Liver (tissue), 9 donors: ENCODE results near the gene GGA2. TPM values are rescaled to one million over a fixed set of nuclear protein-coding genes. Genes with fewer than 3 reads are reported as not detected.

Experiments
- DNase-seq: peaks from one replicate; pipeline ENCODE4 v3.0.0-alpha.2; 2017; ENCODE audit warnings: low spot score
- H3K27ac ChIP-seq, 2 donors: one replicate each; pipeline ENCODE4 v1.7.0; 2013; ENCODE audit warnings: inconsistent platforms in 2 of 2, low read length in 2 of 2, control low read depth in 1 of 2, low read depth in 1 of 2, mild to moderate bottlenecking in 1 of 2
- H3K27me3 ChIP-seq, 4 donors: one replicate each; pipeline versions ENCODE4 v1.6.1 to v1.7.0; 2013; ENCODE audit warnings: low read length in 3 of 4, inconsistent platforms in 1 of 4, mild to moderate bottlenecking in 1 of 4, moderate library complexity in 1 of 4; ENCODE audit not compliant: control insufficient read depth in 4 of 4, insufficient read depth in 4 of 4
- H3K36me3 ChIP-seq, 4 donors: one replicate each; pipeline versions ENCODE4 v1.6.1 to v1.7.0; 2013; ENCODE audit warnings: low read length in 3 of 4, mild to moderate bottlenecking in 3 of 4, low read depth in 1 of 4, moderate library complexity in 1 of 4; ENCODE audit not compliant: control insufficient read depth in 4 of 4, insufficient read depth in 3 of 4
- H3K4me1 ChIP-seq, 4 donors: one replicate each; pipeline versions ENCODE4 v1.6.1 to v1.7.0; 2013; ENCODE audit warnings: low read length in 3 of 4, mild to moderate bottlenecking in 3 of 4, moderate library complexity in 1 of 4; ENCODE audit not compliant: control insufficient read depth in 4 of 4, insufficient read depth in 4 of 4
- H3K4me3 ChIP-seq, 3 donors: one replicate each; pipeline versions ENCODE4 v1.6.1 to v1.7.0; 2013; ENCODE audit warnings: low read length in 3 of 3, control low read depth in 1 of 3, low read depth in 1 of 3, mild to moderate bottlenecking in 1 of 3
- H3K9ac ChIP-seq, 2 donors: one replicate each; pipeline ENCODE4 v1.7.0; 2013; ENCODE audit warnings: low read length in 2 of 2, mild to moderate bottlenecking in 2 of 2, moderate library complexity in 2 of 2, control low read depth in 1 of 2, low read depth in 1 of 2
- H3K9me3 ChIP-seq, 4 donors: one replicate each; pipeline versions ENCODE4 v1.6.1 to v1.7.0; 2013; ENCODE audit warnings: low read length in 3 of 4; ENCODE audit not compliant: control insufficient read depth in 4 of 4
- EGR1 ChIP-seq, 2 donors: IDR thresholded peaks; 2 replicates each; pipeline ENCODE4 v1.6.1; 2016 to 2018; ENCODE audit warnings: antibody characterized with exemption in 2 of 2, low read depth in 2 of 2
- FOXA1 ChIP-seq: IDR thresholded peaks from 2 replicates; pipeline ENCODE4 v1.6.1; 2016; ENCODE audit warnings: antibody characterized with exemption
- FOXA2 ChIP-seq: IDR thresholded peaks from 2 replicates; pipeline ENCODE4 v1.6.1; 2016; ENCODE audit warnings: antibody characterized with exemption
- GABPA ChIP-seq, 2 donors: IDR thresholded peaks in 1 of 2; conservative IDR thresholded peaks in 1 of 2; 2 replicates each; pipeline ENCODE4 v1.6.1; 2016; ENCODE audit warnings: antibody characterized with exemption in 2 of 2, mild to moderate bottlenecking in 1 of 2, moderate library complexity in 1 of 2
- HNF4G ChIP-seq: IDR thresholded peaks from 2 replicates; pipeline ENCODE4 v1.6.1; 2016; ENCODE audit warnings: antibody characterized with exemption
- JUND ChIP-seq, 2 donors: IDR thresholded peaks; 2 replicates each; pipeline ENCODE4 v1.6.1; 2016; ENCODE audit warnings: antibody characterized with exemption in 2 of 2
- MAX ChIP-seq: IDR thresholded peaks from 2 replicates; pipeline ENCODE4 v1.6.1; 2016; ENCODE audit warnings: antibody characterized with exemption
- NR2F2 ChIP-seq: IDR thresholded peaks from 2 replicates; pipeline ENCODE4 v1.6.1; 2016; ENCODE audit warnings: antibody characterized with exemption
- RAD21 ChIP-seq, 2 donors: IDR thresholded peaks; 2 replicates each; pipeline ENCODE4 v1.6.1; 2016; ENCODE audit warnings: antibody characterized with exemption in 2 of 2, mild to moderate bottlenecking in 2 of 2
- RXRA ChIP-seq, 2 donors: IDR thresholded peaks; 2 replicates each; pipeline ENCODE4 v1.6.1; 2017 to 2018; ENCODE audit warnings: antibody characterized with exemption in 2 of 2, mild to moderate bottlenecking in 1 of 2
- SP1 ChIP-seq: IDR thresholded peaks from 2 replicates; pipeline ENCODE4 v1.6.1; 2018; ENCODE audit warnings: antibody characterized with exemption, mild to moderate bottlenecking
- YY1 ChIP-seq: IDR thresholded peaks from 2 replicates; pipeline ENCODE4 v1.6.1; 2016; ENCODE audit warnings: antibody characterized with exemption, mild to moderate bottlenecking
- ZBTB33 ChIP-seq: IDR thresholded peaks from 2 replicates; pipeline ENCODE4 v1.6.1; 2016; ENCODE audit warnings: antibody characterized with exemption
- WGBS: extraction: QIAGEN DNeasy Blood & Tissue Kit; methylation state at CpG from one replicate; pipeline ENCODE4 v1.1.7; 2013; 5-methylcytosine and 5-hydroxymethylcytosine counted together
- polyA plus RNA-seq, 2 donors: library from polyadenylated mRNA; stranded (reverse) in 1 of 2; unstranded in 1 of 2; fragments of 200-250 nt in 1 of 2; fragments of >200 nt in 1 of 2; fragmentation: Nextera tagmentation in 1 of 2; extraction: Ambion mirVana in 1 of 2; gene quantifications; one replicate each; pipeline versions ENCODE4 v1.2.1 to v1.2.3, GENCODE V29; 2013 to 2015
- total RNA-seq, 2 donors: library from RNA; depleted of rRNA; stranded (reverse); fragments of >200 nt; gene quantifications; one replicate each; pipeline ENCODE4 v1.2.3, GENCODE V29; 2014
- TF ChIP-seq, protein P1 (sequence below): fragments of 150-350 bp; IDR thresholded peaks from 2 replicates; pipeline ENCODE4 v1.5.1; 2017; ENCODE audit warnings: improper control_type of control experiment, low read depth, low read length; ENCODE audit not compliant: missing input control
- TF ChIP-seq, protein P2 (sequence below): IDR thresholded peaks from 2 replicates; pipeline ENCODE4 v1.6.1; 2016; ENCODE audit warnings: antibody characterized with exemption
- donor health status: healthy.
- donor health status: healthy.
- donor health status: healthy.
- donor health status: healthy.
- donor health status: healthy.

The GGA2 gene
- total and polyA plus RNA-seq, 4 donors: 8.4 to 23.9 (median 16.0) TPM

GRCh38 chr16:23424292-23424958 is 85.9 kb downstream of the GGA2 start:
- H3K27ac ChIP-seq: peak overlapping the region in 1 of 2 donors; percentile 13
- TF ChIP-seq FOXA2: no peak
- TF ChIP-seq JUND (IDR thresholded peaks at IDR 0.05): no peak
- TF ChIP-seq, protein P1, sequence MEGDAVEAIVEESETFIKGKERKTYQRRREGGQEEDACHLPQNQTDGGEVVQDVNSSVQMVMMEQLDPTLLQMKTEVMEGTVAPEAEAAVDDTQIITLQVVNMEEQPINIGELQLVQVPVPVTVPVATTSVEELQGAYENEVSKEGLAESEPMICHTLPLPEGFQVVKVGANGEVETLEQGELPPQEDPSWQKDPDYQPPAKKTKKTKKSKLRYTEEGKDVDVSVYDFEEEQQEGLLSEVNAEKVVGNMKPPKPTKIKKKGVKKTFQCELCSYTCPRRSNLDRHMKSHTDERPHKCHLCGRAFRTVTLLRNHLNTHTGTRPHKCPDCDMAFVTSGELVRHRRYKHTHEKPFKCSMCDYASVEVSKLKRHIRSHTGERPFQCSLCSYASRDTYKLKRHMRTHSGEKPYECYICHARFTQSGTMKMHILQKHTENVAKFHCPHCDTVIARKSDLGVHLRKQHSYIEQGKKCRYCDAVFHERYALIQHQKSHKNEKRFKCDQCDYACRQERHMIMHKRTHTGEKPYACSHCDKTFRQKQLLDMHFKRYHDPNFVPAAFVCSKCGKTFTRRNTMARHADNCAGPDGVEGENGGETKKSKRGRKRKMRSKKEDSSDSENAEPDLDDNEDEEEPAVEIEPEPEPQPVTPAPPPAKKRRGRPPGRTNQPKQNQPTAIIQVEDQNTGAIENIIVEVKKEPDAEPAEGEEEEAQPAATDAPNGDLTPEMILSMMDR: no peak
- TF ChIP-seq HNF4G: no peak
- no peak for TF ChIP-seq NR2F2
- no peak for TF ChIP-seq GABPA (IDR thresholded peaks at IDR 0.05 in 1 of 2, conservative IDR thresholded peaks at IDR 0.05 in 1 of 2)
- TF ChIP-seq RAD21 (IDR thresholded peaks at IDR 0.05): no peak
- no peak for DNase-seq
- no peak overlapping the region for H3K9ac ChIP-seq
- H3K4me1 ChIP-seq: no peaks in the 10 kb centered on the region
- no peak overlapping the region for H3K4me3 ChIP-seq
- H3K9me3 ChIP-seq: no peaks in the 10 kb centered on the region
- H3K36me3 ChIP-seq: peaks cover 0 to 9% (median 4%) of the 10 kb centered on the region in 4 donors
- no peaks in the 10 kb centered on the region for H3K27me3 ChIP-seq
- WGBS: 87% methylated on average over 14 of the region's 14 CpGs

DNA sequence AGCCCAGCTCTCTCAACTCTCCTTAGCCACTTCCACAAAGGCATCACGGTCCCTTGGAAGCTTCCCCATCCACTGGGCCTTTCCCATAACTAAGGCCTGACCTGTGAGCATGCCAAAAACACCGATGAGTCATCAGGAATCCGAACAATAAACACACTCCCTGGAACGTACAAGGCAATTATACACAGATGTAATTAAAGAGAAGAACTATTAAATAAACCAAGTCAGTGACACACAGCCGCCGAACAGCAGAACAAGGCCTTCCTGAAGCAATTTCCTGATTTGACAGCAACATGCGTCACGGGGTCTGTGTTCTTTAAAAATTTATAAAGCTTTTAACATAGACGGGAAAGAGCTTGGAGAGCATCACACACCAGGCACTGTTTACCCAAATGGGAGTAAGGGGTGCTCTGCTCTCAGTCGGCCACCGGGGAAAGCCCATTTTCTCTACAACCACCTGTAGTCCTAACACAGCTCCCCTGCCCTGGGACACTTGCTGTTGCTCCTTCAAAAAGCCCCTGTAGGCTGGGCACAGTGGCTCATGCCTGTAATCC is 86.7 kb downstream of the GGA2 start:
- 64% methylated on average over 11 of the region's 11 CpGs for WGBS
- Histone ChIP-seq H3K27me3 (no peaks in the 10 kb centered on the region), H3K36me3 (peaks cover under 1 to 8% (median 4%) of the 10 kb centered on the region in 4 donors), H3K4me1 (no peaks in the 10 kb centered on the region), H3K9ac (no peak overlapping the region), H3K9me3 (no peaks in the 10 kb centered on the region), H3K4me3 (no peak overlapping the region), H3K27ac (peak overlapping the region in 1 of 2 donors; percentile 21)
- no peak for DNase-seq
- TF ChIP-seq JUND (IDR thresholded peaks at IDR 0.05): peak; percentile 88 to 90
- peak in 1 of 2 donors; percentile 21 for TF ChIP-seq RXRA (IDR thresholded peaks at IDR 0.05)
- TF ChIP-seq EGR1 (IDR thresholded peaks at IDR 0.05; ENCODE audit: low read depth in 2 of 2): no peak
- peak; percentile 38 for TF ChIP-seq SP1
- TF ChIP-seq MAX: no peak

DNA sequence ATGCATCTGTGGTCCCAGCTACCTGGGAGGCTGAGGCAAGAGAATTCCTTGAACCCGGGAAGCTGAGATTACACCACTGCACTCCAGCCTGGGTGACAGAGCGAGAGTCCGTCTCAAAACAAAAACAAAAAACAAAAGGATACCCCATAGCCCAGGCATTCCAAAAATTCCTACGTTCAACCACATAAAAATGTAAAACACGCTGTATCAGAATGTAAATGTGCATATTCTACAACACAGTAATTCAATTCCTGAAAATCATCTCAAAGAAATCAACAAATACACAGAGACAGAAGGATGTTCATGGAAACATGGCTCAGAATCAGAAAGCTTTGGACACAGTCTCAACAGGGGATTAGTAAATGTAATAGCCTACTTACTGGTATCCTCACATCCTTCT is 90.3 kb downstream of the GGA2 start:
- Histone ChIP-seq H3K9ac (no peak overlapping the region), H3K27ac (no peak overlapping the region), H3K9me3 (no peaks in the 10 kb centered on the region), H3K27me3 (no peaks in the 10 kb centered on the region), H3K4me1 (no peaks in the 10 kb centered on the region), H3K4me3 (no peak overlapping the region), H3K36me3 (peaks cover 2 to 16% (median 11%) of the 10 kb centered on the region in 4 donors)
- WGBS: 94% methylated on average over 5 of the region's 5 CpGs
- no peak for DNase-seq
- TF ChIP-seq, protein P1: no peak
- TF ChIP-seq FOXA2: no peak
- TF ChIP-seq MAX: no peak
- TF ChIP-seq, protein P2, sequence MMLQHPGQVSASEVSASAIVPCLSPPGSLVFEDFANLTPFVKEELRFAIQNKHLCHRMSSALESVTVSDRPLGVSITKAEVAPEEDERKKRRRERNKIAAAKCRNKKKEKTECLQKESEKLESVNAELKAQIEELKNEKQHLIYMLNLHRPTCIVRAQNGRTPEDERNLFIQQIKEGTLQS: no peak
- TF ChIP-seq RAD21 (IDR thresholded peaks at IDR 0.05): no peak
- TF ChIP-seq JUND (IDR thresholded peaks at IDR 0.05): no peak
- TF ChIP-seq SP1: no peak
- TF ChIP-seq FOXA1: no peak
- no peak for TF ChIP-seq GABPA (IDR thresholded peaks at IDR 0.05 in 1 of 2, conservative IDR thresholded peaks at IDR 0.05 in 1 of 2)
- TF ChIP-seq HNF4G: no peak
- no peak for TF ChIP-seq YY1
- no peak for TF ChIP-seq EGR1 (IDR thresholded peaks at IDR 0.05; ENCODE audit: low read depth in 2 of 2)
- no peak for TF ChIP-seq ZBTB33
- no peak for TF ChIP-seq NR2F2
